Activated gamma-delta T cell treated with anti-CD3 and anti-CD28 coated beads, Interleukin-2, amount 50 U/mL, for 16 hours (primary cell): ENCODE measurements around the gene SUN2.

Experiments used
- DNase-seq: peaks from one replicate; pipeline ENCODE4 v3.0.0-alpha.2; 2020; ENCODE audit warnings: low read depth

SUN2 gene

DNA sequence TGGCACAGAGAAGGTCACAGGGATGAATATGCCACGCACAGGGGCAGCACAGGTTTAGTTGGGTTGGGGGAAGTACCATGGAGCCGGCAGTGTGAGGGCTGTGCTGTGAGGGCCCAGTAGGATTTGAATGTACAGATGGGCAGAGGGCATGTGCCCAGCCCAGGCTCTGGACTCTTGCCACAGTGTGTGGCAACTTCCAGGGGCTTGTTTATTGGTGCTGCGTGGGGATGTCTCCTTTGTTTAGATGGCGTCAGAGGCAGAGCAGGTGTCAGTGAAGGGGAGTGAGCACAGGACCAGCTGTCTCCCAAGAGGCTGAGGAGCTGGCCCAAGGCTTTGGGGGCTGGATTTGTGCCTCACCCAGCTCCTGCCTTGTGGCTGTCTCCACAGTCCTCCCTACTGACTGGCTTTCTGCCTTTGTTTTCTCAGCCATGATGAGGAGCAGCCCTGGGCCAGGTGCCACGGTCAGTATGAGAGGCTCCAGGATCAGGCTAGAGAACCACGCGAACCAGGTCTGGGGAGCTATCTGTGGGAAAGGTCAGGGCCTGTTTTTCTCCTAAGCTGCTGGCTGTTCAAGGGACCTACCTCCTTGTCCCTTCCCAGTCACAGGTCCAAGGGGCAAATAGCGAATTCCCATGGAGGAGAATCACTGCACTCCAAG lies 21.9 kb downstream of the SUN2 start:
- DNase-seq: no peak

DNA sequence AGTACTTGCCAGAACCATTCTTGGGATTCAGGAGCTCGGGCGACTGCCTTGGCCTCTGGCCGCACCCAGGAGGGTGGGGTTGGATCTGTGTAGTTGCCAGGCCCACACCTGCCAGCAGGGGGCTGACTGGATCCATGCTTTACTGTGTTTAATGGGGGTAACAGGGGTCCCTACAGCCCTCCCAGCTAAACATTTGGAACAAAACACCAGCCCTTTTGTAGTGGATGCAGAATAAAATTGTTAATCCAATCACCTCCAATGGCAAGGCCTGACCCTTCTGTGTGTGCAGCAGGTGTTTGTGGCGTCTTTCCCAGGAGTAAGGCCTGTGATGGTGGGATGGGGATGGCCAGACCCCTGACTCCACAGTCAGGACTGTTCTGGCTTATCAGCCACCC lies 22.5 kb downstream of the SUN2 start:
- no peak for DNase-seq

DNA sequence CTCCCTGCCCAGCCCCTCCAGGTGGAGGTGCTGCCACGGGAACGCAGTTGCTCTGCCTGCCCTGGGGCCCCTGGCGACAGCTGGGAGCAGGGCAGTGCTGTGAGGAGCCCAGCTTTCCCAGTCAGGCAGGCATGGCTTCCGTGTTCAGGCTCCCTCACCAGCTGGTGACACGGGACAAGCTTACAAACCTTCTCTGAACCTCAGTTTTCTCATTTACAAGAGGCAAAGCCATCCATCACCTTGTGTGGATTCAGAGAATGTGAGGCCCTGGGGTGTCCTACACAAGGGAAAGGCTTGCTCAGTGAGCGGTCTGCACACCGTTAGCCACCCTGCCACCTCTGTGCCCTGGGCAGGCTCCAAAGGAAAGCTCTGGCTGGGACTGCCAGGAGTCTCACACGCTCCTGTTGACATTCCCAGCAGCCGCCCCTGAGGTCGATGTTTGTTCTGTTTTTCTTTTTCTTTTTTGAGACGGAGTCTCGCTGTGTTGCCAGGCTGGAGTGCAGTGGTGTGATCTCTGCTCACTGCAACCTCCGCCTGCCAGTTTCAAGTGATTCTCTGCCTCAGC lies 23.5 kb downstream of the SUN2 start:
- DNase-seq: no peak

DNA sequence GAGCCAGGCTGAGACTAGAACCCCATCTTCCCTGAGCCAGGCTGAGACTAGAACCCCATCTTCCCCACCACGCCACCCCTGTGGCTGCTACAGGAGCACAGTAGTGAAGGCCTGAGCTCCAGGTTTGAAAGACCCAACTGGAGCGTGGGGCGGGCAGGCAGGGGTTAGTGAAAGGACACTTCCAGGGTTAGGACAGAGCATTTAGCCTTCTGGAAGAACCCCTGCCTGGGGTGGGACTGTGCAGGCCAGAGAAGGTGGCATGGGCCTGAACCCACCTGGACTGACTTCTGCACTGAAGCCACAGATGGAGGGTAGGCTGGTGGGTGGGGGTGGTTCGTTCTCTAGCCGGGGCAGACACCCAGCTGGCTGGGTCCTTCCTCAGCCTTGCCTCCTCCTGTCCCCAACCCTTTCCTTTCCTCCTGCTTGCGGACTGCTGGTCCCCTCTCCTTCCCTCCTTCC lies 24.1 kb downstream of the SUN2 start:
- DNase-seq: no peak

DNA sequence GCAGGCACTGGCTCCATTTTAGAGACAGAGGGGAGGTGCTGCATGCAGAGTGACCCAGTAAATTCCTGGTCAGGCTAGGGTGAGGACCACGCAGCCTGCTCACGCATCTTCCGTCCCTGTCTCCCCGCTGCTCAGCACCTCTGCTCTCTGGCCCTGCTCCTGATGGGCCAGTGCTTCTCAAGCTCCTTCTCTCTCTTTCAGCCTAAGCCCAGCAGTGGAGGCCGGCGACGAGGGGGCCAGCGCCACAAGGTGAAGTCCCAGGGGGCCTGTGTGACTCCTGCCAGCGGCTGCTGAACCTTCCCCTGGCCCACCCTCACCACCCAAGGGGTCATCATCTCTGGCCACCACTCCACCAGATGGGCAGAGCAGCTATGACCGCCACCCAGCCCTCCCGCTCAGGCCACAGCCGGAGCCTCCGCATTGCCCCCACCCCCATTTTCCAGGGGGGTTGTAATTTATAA lies 25.4 kb downstream of the SUN2 start:
- no peak for DNase-seq

DNA sequence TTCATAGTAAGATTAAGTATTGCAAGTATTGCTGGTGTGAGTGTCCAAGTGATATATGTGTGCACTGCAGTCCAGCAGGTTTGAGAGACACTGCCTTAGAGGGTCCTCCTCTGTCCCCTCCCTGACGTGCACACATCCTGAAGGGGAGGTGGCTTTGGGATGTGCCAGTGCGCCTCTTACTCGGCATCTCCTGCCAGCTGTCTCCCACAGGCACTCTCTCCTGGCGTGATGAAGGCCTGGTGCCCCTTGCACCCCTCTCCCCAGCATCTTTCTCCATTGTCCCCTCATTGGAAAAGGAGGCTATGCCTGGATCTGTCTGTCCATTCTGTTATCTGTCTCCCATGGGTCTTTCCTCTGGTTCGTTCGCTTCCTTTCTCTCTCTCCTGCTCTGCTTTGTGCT lies 25.9 kb downstream of the SUN2 start:
- DNase-seq: no peak

DNA sequence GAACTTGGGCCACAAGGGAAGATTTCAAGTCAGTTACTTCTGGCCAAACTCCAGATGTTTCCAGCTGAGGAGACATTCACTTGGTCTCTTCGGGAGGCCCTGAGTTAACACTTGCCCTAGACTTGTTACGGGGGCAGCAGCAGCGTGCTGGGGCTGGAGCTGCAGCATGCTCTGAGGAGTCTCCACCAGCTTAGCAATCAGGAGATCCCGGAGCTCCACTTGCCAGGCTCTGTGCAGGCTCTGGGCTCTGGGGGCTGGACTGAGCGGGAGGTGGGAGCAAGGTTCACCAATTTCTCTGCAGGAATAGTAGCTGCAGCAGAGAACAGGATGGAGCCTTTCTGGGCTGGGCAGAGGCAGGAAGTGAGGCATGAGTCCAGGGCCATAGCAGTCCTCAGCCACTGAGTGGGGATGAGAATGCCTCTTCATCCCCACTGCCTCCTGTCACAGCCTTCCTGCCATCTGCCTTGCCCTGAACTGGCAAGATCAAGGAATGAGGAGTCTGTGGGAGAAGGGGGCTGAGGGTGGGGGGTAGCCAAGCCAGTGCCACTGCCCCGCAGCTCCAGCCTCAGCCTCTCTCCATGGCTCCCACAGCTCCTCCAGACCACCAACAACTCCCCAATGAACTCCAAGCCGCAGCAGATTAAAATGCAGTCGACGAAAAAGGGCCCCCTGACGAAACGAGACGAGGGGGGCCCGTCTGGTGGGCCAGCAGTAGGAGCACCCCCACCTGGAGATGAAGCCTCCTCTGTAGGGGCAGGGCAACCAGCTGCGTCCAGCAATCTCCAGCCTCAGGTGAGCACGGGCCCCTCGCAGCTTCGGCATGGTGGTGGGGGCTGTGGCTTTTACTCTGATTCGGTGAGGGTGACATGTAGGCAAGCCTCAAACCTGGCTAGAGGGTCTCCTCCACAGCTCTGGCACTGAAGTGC lies 26.7 kb downstream of the SUN2 start:
- DNase-seq: no peak

DNA sequence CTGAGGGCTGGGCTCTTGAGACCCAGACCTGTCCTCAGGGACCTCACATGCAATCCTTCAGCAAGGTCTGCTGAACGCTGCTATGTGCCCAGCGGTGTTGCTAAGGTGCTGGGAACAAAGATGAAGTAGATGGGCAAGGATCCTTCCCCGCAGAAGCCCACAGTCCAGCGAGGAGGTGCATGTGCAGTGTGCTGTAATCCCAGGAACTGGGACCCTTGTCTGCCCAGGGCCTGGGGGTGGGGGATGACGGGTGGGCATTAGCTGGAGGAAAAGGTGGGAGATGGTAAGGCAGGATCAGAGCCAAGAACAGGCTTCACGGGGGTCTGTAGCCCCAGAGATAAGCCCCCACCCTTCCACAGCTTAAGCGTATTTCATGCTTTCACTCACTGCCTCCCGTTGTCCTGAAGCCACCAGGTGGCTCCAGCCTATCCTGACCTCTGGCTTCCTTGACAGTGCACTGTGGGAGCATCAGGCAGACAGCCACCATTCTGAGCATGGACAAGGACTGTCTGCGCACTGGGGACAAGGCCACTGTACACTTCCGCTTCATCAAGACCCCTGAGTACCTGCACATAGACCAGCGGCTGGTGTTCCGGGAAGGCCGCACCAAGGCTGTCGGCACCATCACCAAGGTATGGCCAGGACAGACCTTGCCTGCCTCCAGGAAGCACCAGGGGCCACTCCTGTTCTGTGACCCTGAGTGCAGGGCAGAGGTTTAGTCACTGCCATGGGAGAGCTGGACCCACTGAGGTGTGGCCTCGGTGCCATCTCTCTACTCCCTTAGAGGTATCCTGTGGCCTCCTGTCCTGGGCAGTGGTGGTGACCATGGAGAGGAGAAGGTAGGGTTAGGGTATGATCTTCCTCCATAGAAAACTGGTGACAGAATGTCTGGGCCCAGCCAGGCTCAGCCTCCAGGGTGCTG lies 28.0 kb downstream of the SUN2 start:
- no peak for DNase-seq

DNA sequence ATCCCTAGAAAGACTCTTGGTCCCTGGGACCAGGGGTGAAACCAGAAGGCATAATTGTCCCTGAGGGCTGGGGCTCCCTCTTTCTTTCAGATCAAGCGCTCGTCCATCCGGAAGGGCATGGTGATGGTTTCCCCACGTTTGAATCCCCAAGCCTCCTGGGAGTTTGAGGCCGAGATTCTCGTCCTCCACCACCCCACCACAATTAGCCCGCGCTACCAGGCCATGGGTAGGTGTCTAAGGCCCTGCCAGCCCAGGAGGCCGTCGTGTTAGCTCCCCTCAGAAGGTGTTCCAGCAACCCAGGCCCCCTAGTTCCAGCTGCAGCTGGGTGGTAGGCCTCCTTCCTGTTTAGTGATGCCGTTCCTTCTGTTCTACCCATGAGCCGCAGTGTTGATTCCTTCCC lies 28.7 kb downstream of the SUN2 start:
- no peak for DNase-seq

DNA sequence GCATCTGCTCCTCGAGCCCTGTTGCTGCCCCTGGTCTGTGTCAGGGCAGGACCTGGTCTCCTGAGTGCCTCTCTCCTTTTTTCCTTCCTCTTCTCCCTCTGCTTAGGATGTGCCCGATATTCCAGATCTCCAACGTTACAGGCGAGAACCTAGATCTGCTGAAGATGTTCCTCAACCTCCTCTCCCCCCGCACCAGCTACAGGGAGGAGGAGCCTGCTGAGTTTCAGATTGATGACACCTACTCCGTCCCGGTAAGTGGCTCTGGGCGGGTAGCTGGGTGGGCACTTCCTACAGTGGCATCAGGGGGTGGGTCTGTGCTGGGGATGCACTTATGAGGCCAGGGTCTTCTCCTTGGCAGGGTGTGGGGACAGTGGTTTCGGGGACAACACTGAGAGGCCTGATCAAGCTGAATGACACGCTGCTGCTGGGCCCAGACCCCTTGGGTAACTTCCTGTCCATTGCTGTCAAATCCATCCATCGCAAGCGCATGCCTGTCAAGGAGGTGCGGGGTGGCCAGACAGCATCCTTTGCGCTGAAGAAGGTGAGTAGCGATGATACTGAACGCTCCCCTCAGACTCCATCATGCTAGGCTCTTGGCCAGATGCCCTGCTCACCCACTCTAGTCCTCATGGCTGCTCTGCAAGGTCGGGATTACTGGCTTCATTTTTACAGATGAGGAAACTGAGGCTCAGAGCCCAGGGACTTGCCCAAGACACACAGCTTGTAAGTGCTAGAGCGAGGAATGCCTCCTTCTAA lies 29.7 kb downstream of the SUN2 start:
- DNase-seq: no peak

DNA sequence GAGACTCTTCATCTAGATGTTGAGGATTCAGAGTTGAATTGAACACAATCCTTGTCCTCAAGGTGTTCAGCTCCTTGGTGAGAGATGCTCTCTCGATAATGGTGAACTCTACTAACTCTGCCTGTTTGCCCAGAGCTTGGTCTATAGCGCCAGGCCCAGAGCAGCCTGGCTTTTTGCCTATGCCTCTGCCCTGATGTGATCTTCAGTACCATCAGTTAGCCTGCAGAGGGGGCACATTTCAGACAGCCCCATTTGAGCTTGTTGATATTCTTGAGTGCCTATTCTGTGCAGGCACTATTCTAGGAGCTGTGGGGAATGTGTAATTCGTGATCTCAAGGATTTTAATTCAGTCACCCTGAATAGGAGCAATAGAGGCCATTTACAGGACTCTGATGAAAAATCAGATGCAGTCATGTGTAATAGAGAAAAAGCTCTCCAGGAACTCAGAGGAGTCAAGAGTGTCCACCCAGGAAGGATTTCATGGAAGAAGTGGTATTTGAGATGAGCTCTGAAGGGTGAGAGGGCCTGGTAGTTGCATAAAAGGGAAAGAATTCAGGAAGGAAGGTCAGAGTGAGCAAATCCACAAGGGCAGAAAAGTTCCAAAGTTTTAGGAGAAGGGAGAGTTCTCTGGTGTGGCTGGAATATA lies 30.7 kb downstream of the SUN2 start:
- no peak for DNase-seq

DNA sequence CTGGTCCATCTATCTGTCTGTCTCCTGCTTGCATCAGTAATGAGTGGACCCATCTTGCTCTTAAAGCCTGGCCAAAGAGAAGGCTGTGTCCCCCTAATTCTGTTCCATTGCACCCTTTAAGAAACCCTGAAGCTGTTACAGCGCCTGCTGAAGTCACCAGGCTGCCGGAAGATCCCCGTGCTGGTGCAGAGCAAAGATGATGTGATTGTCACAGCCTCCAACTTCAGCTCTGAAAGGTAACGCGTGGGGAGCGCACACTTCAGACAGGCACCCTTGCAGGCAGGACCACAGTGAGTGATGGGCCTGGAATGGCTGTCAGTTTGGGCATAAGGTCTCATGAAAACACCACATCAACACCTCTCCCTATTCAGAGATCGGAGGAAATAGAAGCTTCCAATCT lies 31.6 kb downstream of the SUN2 start:
- DNase-seq: no peak

DNA sequence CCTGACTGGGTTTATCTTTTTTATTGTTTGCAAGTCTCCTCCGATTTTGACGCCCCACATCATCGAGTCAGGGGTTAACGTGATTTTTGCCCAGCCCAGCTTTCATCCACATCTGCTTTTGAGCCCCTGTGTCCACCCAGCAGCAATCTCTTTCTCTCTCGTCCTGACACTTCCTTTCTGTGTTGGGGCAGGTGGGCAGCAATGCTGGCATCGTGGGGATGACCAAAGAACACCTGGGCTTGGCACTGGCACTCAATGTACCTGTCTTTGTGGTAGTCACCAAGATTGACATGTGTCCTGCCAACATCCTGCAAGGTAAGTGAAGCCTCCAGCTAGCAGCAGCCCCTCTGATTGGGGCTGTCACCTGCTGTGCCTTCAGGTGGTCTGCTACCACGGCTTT lies 34.2 kb downstream of the SUN2 start:
- DNase-seq: no peak

DNA sequence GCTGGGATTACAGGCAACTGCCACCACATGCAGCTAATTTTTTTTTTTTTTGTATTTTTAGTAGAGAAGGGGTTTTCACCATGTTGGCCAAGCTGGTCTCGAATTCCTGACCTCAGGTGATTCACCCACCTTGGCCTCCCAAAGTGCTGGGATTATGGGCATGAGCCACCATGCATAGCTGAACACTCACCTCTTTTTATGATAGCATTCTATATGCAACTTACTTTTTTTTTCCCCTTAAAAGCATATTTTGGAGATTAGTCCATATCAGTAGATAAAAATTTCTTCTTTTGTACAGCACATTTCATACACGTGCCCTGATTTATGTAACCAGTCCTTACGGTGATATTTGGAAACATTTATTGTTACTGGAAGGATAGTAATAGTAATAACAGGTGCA lies 35.4 kb downstream of the SUN2 start:
- DNase-seq: no peak

DNA sequence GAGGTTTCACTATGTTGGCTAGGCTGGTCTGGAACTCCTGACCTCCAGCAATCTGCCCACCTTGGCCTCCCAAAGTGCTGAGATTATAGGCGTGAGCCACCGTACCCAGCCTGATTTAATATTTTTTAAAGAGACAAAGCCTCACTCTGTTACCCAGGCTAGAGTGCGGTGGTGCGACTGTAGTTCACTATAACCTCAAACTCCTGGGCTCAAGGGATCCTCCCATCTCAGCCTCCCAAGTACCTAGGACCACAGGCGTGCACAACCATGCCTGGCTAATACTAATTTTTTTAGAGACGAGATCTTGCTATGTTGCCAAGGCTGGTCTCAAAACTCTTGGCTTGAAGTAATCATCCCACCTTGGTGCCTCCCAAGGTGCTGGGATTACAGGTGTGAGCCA lies 36.6 kb downstream of the SUN2 start:
- no peak for DNase-seq

DNA sequence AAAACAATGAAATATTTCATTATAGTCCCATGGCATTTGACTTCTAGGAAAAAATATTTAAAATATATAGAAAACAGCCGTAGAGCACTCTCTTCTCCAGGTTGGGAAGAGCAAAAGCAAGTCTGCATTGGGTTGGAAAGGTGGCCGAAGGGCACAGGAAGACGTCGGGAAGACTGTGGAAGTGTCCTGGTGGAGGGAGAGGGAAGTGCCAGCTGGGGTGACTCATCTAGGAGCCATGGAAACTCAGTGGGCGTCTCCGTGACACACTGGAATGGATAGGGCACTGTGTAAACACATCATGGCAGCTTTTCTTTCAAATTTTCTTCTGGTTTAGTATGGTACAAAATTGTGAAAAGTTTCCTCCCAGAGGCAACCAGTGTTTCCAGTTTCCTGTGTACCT lies 37.4 kb downstream of the SUN2 start:
- DNase-seq: no peak

DNA sequence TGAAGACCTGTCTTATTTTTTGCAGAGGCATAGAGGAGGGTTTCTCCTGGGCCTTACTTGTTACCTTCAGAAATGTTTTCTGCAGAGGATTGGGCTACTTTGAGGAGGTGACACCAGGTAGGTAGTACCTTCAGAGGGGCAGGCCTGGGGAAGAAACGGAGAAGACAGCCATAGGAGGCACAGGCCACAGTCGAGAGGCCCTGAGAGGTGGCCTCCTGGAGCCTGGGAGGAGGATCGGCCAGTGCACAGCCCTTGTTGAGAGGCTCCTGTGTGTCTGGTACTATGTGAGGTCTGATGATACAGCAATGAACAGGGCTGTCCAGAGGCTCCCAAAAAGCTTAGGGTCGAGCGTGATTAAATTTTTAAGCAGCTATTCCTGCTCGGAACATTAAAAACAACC lies 38.6 kb downstream of the SUN2 start:
- DNase-seq: no peak

DNA sequence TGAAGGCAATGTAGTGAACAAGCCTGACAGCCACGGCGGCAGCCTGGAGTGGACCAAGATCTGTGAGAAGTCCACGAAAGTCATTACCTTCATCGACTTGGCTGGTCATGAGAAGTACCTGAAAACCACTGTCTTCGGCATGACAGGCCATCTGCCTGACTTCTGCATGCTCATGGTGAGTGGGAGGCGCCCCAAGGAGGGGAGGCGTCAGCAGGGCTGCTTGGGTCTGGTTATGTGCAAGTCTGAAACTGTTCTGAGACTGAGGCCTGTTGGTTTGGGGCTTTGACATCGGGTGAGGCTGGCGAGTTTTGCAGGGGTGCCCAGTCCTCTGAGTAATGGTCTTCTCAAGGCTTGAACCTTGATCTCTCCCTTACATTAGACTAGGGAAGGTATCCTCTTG lies 39.0 kb downstream of the SUN2 start:
- no peak for DNase-seq

DNA sequence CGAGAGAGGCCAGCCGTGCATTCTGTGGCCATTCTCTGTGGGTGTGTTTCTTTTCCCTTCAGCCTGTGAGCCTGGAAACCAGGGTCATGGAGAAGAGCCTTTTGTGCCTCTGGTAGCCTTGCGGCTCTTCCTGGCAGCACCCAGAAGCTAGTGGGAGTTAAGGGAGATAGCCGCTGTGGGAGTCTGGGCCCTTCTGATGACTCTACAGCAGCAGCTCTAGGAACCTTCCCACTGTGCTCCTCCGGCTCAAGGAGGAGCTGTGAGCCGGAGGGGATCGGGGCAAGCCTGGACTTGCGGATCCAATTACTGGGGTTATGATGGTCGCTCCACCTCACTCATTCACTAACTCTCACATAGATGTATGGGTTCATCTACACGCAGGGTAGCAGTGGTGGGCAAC lies 39.5 kb downstream of the SUN2 start:
- no peak for DNase-seq

DNA sequence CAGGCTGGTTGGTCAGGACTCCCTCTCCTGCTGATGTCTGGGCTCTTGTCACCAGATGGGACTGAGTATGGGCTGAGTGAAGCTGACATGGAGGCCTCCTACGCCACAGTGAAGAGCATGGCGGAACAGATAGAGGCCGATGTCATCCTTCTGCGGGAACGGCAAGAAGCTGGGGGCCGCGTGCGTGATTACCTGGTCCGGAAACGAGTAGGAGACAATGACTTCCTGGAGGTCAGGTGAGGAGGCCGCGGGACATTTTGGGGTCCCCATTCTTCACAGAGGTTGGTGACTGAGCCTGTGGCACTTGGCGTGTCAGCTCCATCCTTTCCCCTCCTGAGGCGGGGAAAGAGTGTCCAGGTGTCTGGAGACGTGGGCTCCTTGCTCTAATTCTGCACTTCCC lies 39.9 kb downstream of the SUN2 start:
- no peak for DNase-seq
